ENCODE measurements around the gene ATP11A.
A peak's percentile ranks its signal among the peaks of the same experiment; 100 is the strongest.

ATP11A gene

GRCh38 chr13:112689303-112690245 lies at the start of gene ATP11A:
ATP11A (plus strand) TSS chr13:112690038; CDS start chr13:112690417, 379 bp downstream.
- DNase-seq: peak; percentile 82

GRCh38 chr13:112641456-112642089 lies 48.3 kb upstream of the ATP11A start:
- no peak for DNase-seq

DNA sequence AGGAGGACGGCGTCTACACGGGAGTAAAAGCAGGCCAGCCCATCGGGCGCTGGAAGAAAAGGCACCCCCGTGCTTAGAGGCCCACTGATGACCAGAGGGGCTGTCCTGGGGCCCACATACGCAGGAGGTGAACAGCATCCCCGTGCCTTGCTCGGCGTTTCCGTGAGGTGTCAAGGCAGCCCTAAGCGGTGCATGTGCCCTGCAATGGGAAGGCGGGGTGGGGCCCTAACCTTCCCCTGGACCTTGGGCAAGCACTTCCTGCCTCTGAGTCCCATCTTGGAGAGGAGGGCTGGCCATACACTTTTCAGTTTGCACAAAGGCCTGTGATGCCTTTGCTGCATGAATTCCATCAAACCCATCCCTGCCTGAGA lies 47.8 kb upstream of the ATP11A start:
- DNase-seq: no peak

- no peak for DNase-seq
Measured at GRCh38 chr13:112643759-112644459, 45.9 kb upstream of the ATP11A start.

GRCh38 chr13:112645327-112645914 lies 44.4 kb upstream of the ATP11A start:
- no peak for DNase-seq

GRCh38 chr13:112647256-112647655 lies 42.6 kb upstream of the ATP11A start:
- no peak for DNase-seq

GRCh38 chr13:112648101-112648500 lies 41.7 kb upstream of the ATP11A start:
- DNase-seq: no peak

- DNase-seq: no peak
Measured at GRCh38 chr13:112648966-112649690, 40.7 kb upstream of the ATP11A start.

DNA sequence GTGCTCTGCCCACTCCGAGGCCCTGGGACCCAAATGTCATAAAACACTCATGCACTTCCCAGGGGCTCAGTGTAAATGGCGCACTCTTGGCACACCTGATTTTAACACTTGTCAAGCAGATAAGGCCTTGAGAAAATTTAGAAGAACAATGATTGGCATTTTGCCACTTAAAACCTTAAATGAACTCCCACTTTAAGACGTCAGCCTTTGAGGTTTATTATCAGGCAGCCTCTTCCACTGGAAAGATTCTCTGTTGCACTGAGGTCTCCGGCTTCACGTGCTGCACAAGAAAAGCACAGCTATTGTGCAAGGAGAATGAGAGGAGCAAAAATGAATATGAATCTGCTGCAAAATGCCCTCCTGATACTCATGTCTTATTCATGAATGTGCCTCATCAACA lies 38.5 kb upstream of the ATP11A start:
- DNase-seq: peak; percentile 34

- no peak for DNase-seq
Measured at GRCh38 chr13:112651750-112652511, 37.9 kb upstream of the ATP11A start.

DNA sequence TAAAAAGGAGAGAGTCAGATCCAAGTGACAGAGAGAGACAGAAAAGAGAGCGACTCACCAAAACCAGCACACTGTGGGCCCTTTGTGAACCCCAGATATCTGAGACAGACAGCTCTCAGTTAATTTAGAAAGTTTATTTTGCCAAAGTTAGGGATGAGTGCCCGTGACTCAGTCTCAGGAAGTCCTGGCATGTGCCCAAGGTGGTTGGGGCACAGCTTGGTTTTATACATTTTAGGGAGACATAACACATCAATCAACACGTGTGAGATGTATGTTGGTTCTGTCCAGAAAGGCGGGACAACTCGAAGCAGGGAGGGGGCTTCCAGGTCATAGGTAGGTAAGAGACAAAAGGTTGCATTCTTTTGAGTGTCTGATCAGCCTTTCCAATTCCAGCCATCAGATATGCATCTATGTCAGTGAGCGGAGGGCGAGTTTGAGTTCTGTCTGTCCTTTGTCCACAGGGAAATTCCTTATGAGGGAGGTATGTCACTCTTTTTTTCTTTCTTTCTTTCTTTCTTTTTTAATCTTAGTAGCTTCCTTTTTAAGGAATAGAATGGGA lies 37.2 kb upstream of the ATP11A start:
- no peak for DNase-seq

DNA sequence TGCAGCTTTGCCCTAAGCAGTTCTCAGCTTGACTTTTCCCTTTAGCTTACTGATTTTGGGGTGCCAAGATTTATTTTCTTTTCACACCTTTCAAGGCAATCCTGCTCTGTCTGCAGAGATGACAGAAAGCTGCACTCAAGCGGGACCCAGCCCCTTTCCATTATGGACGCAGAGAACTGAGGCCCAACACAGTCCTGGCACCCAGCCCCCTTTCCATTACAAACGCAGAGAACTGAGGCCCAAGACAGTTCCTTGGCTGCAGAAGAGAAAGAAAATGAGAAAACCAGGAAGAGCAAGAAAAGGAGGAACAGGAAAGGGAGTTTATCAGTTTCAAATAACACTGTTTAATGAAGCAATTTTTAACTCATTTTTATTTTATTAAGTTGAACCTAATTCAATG lies 36.8 kb upstream of the ATP11A start:
- DNase-seq: no peak

DNA sequence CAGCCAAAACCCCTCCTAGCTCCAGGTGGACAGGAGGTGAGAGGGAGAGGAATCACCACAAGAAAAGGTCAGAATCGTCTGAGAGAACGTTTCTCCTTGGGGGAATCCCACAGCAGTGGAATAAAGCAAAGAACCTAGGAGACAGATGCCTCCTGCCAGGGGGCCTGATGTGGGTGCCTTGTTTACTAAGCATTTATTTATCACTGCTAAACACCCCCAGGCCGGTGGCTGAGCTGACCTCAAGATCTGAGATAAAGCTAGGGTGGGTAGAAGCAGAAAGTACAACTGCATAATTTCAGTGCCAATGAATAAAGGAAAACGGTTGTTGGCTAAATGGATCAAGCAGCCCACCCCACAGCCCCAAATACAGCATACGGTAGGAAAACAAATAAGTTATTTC lies 33.9 kb upstream of the ATP11A start:
- no peak for DNase-seq

DNA sequence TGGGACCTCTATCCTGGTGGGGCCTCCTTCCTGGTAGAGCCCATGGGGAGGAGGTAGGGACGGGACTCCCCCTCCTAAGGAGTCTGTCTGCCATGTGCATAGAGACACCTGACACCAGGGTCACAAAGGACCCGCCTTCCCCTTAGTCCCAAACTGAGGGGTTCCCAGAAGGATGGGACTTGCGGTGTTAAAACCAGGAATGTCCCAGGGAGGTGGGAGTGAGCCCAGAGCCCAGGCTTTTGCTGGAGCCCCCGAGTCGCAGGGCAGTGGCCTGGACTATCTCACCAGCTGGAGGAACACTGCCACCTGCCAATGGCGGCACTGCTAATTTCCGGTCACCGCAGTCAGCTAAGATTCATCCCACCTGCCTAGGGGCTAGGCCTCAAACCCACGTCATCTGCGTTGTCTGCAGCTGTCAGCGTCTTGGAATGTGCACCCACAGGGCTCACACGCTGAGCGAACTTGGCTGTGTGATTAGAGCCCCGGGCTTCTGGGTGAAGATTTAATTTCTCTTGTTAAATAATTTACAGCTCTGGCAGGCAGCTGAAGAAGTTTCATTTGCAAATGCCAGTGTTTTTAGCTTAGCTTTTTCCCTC lies 31.9 kb upstream of the ATP11A start:
- no peak for DNase-seq

DNA sequence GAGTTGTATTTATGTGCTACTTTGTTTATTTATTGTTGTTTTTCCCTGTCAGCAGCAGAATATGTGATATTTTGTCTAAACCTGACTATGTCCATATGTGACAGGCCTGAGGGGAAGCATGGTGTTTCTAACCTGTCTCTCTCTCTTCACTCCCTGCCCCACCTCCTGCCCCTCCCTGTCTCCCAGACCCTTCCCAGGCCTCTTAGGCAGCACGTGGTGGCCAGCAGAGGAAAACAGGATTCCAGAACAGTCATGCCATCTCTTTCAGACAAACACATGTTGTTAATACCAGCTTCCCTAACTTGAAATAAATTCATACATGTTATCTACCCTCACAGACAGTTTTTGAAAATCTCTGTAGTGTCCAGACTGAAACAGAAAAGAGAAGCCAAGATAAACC lies 31.0 kb upstream of the ATP11A start:
- no peak for DNase-seq

DNA sequence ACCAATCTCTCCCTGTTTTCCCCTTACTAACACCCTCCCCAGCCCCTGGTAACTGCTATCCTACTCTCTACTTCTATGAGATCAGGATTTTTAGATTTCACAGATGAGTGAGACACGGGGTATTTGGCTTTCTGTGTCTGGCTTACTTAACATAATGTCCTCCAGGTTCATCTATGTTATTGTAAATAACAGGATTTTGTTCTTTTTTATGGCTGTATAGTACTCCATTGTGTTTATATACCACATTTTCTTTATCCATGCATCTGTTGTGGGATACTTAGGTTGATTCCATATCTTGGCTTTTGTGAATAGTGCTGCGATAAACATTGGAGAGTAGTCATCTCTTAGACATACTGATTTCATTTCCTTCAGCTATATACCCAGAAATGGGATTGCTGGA lies 28.5 kb upstream of the ATP11A start:
- DNase-seq: no peak

GRCh38 chr13:112664501-112665203 lies 25.2 kb upstream of the ATP11A start:
- DNase-seq: no peak

- no peak for DNase-seq
Measured at GRCh38 chr13:112668924-112669323, 20.9 kb upstream of the ATP11A start.

GRCh38 chr13:112669881-112670499 lies 19.8 kb upstream of the ATP11A start:
- no peak for DNase-seq

- DNase-seq: no peak
Measured at GRCh38 chr13:112670864-112671263, 19.0 kb upstream of the ATP11A start.

All from GF-D8 (cell line).